Stomach (tissue), 4 donors: ENCODE data around the gene OR4K2.

Experiments
- POLR2A ChIP-seq, 4 donors: fragments of 450-650 bp; IDR thresholded peaks; one replicate each; pipeline ENCODE4 v1.6.1; 2016; ENCODE audit warnings: antibody characterized with exemption in 4 of 4, control low read depth in 2 of 4, mild to moderate bottlenecking in 1 of 4, moderate library complexity in 1 of 4
- TF ChIP-seq, protein P1 (sequence below), 7 experiments: fragments of 450-650 bp in 4 of 7; fragments of 200-600 bp in 3 of 7; sonication (generic) in 3 of 7; IDR thresholded peaks; one replicate each; pipeline ENCODE4 v1.5.1; 2016 to 2019; ENCODE audit warnings: antibody characterized with exemption in 7 of 7, control low read depth in 2 of 7, mild to moderate bottlenecking in 1 of 7

DNA sequence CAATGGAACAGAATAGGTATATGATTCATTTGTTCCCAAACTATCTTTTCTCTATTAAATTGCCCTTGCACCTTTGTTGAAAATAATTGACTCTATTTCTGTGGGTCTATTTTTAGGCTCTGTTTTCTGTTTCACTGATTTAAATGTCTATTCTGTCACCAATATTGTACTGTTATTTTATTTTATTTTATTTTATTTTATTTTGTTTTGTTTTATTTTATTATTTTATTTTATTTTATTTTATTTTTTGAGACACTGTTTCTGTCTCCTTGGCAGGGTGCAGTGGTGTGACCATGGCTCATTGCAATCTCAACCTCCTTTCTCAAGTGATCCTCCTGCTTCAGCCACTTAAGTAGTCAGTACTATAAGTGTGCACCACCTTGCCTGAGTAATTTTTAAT lies 36.5 kb upstream of the OR4K2 start:
- TF ChIP-seq, protein P1, sequence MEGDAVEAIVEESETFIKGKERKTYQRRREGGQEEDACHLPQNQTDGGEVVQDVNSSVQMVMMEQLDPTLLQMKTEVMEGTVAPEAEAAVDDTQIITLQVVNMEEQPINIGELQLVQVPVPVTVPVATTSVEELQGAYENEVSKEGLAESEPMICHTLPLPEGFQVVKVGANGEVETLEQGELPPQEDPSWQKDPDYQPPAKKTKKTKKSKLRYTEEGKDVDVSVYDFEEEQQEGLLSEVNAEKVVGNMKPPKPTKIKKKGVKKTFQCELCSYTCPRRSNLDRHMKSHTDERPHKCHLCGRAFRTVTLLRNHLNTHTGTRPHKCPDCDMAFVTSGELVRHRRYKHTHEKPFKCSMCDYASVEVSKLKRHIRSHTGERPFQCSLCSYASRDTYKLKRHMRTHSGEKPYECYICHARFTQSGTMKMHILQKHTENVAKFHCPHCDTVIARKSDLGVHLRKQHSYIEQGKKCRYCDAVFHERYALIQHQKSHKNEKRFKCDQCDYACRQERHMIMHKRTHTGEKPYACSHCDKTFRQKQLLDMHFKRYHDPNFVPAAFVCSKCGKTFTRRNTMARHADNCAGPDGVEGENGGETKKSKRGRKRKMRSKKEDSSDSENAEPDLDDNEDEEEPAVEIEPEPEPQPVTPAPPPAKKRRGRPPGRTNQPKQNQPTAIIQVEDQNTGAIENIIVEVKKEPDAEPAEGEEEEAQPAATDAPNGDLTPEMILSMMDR (IDR thresholded peaks at IDR 0.05) = no peak
- no peak for TF ChIP-seq POLR2A (IDR thresholded peaks at IDR 0.05)
